ENCODE results near the gene QPCT. TPM values are rescaled to one million over a fixed set of nuclear protein-coding genes. Genes with fewer than 3 reads are reported as not detected.
"Not testable (repeated sequence)": the region's sequence is repeated elsewhere in the genome, so short reads cannot be mapped to it uniquely, and the experiment has no call there.

The QPCT gene
- total RNA-seq, 1 experiment from 2014 or later, result 4.2 TPM

- BruUV-seq (replicated peaks), result no TSS peak
- TF ChIP-seq CTCF (conservative IDR thresholded peaks at IDR 0.05; ENCODE audit: low read depth, low read length) (no peak), EZH2 (IDR thresholded peaks at IDR 0.05; ENCODE audit: borderline replicate concordance, low read depth, low read length, poor library complexity, severe bottlenecking) (no peak)
- no peaks in the 10 kb centered on the region for H3K4me1 ChIP-seq (ENCODE audit: insufficient read depth, low read length, poor library complexity, severe bottlenecking)
- POLR2A ChIA-PET (ENCODE audit: low non-redundant PET), result no interaction called here
- H3K27ac ChIP-seq (ENCODE audit: low read depth, low read length, poor library complexity, severe bottlenecking), result no peak overlapping the region
- DNase-seq (ENCODE audit: low spot score), result no peak
- H3K9me3 ChIP-seq (ENCODE audit: low read depth, low read length, poor library complexity, severe bottlenecking), result no peaks in the 10 kb centered on the region
- no peak overlapping the region for H3K4me3 ChIP-seq (ENCODE audit: low read depth, low read length, poor library complexity, severe bottlenecking)
- H3K36me3 ChIP-seq (ENCODE audit: insufficient read depth, low read length, poor library complexity, severe bottlenecking), result no peaks in the 10 kb centered on the region
- H3K27me3 ChIP-seq (replicated peaks; ENCODE audit: insufficient read depth, low read depth, low read length, poor library complexity), result no peaks in the 10 kb centered on the region
- CTCF ChIA-PET, result interaction anchor here (1.0 kb wide), 1 partner anchor 471 kb away, joined by 3 read pairs; no protein-coding TSS in a partner anchor
- intact Hi-C loops (cut with micrococcal nuclease; ENCODE audit: unreplicated experiment), result no loop called here
Observed at GRCh38 chr2:37405781-37406180, 61.4 kb downstream of the QPCT start.

GRCh38 chr2:37412231-37412630, 67.8 kb downstream of the QPCT start:
- no peak overlapping the region for H3K4me3 ChIP-seq (ENCODE audit: low read depth, low read length, poor library complexity, severe bottlenecking)
- CTCF ChIA-PET, result interaction anchor here (2.3 kb wide), 1 partner anchor 420 kb away, joined by 11 read pairs; no protein-coding TSS in a partner anchor

GRCh38 chr2:37413911-37414469, 69.6 kb downstream of the QPCT start:
- POLR2A ChIA-PET (ENCODE audit: low non-redundant PET), result not testable (repeated sequence)

More at GRCh38 chr2:37412231-37412630, 67.8 kb downstream of the QPCT start:
- Histone ChIP-seq H3K4me1 (ENCODE audit: insufficient read depth, low read length, poor library complexity, severe bottlenecking) (no peaks in the 10 kb centered on the region), H3K9me3 (ENCODE audit: low read depth, low read length, poor library complexity, severe bottlenecking) (no peaks in the 10 kb centered on the region), H3K27me3 (replicated peaks; ENCODE audit: insufficient read depth, low read depth, low read length, poor library complexity) (no peaks in the 10 kb centered on the region), H3K27ac (ENCODE audit: low read depth, low read length, poor library complexity, severe bottlenecking) (no peak overlapping the region), H3K36me3 (ENCODE audit: insufficient read depth, low read length, poor library complexity, severe bottlenecking) (no peaks in the 10 kb centered on the region)
- intact Hi-C loops (cut with micrococcal nuclease; ENCODE audit: unreplicated experiment), result no loop called here
- BruUV-seq (replicated peaks), result no TSS peak
- DNase-seq (ENCODE audit: low spot score), result no peak
- TF ChIP-seq CTCF (conservative IDR thresholded peaks at IDR 0.05; ENCODE audit: low read depth, low read length) (no peak), EZH2 (IDR thresholded peaks at IDR 0.05; ENCODE audit: borderline replicate concordance, low read depth, low read length, poor library complexity, severe bottlenecking) (no peak)
- POLR2A ChIA-PET (ENCODE audit: low non-redundant PET), result no interaction called here

More at GRCh38 chr2:37413911-37414469, 69.6 kb downstream of the QPCT start:
- intact Hi-C loops (cut with micrococcal nuclease; ENCODE audit: unreplicated experiment), result loop anchor here (1.0 to 2.0 kb wide), 2 partner anchors 418 to 463 kb away; no protein-coding TSS in a partner anchor
- not testable (repeated sequence) for H3K27ac ChIP-seq (ENCODE audit: low read depth, low read length, poor library complexity, severe bottlenecking); H3K9me3 ChIP-seq (ENCODE audit: low read depth, low read length, poor library complexity, severe bottlenecking); H3K36me3 ChIP-seq (ENCODE audit: insufficient read depth, low read length, poor library complexity, severe bottlenecking); H3K4me1 ChIP-seq (ENCODE audit: insufficient read depth, low read length, poor library complexity, severe bottlenecking); BruUV-seq (replicated peaks); H3K27me3 ChIP-seq (replicated peaks; ENCODE audit: insufficient read depth, low read depth, low read length, poor library complexity); H3K4me3 ChIP-seq (ENCODE audit: low read depth, low read length, poor library complexity, severe bottlenecking); DNase-seq (ENCODE audit: low spot score)
- CTCF ChIA-PET, result interaction anchor here (0.6 to 2.6 kb wide), 15 partner anchors 58 to 663 kb away, joined by 3 to 59 read pairs (median 8); no protein-coding TSS in a partner anchor

Data from A673 (cell line).